GM18870 (cell line): Measurements from ENCODE around the gene PIAS1.
"Not testable (repeated sequence)": the region's sequence is repeated elsewhere in the genome, so short reads cannot be mapped to it uniquely, and the experiment has no call there.

Experiments
- ATAC-seq: cut with Tn5 transposase; IDR thresholded peaks from one replicate; pipeline ENCODE4 v1.9.1; 2021; ENCODE audit warnings: moderate library complexity; ENCODE audit not compliant: unreplicated experiment

PIAS1 gene

DNA sequence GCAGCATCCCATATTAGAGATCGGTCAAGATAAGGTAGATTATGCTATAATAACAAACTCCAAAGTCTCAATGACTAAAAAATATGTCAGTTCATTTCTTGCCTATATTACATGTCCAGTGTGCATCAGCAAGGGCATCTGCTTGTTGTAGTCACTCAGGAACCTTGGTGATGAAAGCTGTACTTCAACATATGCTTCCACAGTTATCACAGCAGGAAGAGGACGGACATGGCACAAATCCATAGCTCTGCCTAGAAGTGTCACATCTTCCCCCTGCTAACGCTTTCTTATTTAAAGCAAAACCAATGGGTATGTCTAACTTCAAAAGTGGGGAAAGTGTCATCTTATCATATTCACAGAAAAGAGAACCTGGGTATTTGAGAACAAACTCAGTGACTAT, 20.0 kb upstream of the PIAS1 start:
- no peak for ATAC-seq

DNA sequence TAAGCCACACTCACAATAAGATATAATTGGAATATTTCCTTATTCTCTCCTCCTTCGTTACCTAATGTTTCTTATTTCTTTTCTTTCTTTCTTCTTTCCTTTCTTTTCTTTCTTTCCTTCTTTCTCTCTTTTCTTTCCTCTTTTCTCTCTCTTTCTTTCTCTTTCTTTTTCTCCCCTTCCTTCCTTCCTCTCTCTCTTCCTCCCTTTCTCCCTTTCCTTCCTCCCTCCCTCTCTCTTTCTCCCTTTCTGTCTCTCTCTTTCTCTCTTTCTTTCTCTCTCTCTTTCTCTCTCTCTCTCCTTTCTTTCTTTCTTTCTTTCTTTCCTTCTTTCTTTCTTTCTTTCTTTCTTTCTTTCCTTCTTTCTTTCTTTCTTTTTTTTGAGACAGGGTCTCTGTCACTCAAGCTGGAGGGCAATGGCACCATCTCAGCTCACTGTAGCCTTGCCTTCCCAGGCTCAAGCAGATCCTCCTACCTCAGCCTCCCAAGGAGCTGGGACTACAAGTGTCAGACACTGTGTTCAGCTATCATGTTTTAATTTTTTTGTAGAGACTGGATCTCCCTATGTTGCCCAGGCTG, 19.3 kb upstream of the PIAS1 start:
- ATAC-seq = no peak

DNA sequence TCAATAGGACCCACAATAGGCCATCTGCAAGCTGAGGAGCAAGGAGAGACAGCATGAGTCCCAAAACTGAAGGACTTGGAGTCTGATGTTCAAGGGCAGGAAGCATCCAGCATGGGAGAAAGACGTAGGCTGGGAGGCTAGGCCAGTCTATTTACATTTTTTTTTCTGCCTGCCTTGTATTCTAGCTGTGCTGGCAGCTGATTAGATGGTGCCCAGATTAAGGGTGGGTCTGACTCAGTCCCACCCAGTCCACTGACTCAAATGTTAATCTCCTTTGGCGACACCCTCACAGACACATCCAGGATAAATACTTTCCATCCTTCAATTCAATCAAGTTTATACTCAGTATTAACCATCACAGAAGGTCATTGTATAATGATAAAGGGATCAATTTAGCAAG, 15.9 kb upstream of the PIAS1 start:
- ATAC-seq = no peak

DNA sequence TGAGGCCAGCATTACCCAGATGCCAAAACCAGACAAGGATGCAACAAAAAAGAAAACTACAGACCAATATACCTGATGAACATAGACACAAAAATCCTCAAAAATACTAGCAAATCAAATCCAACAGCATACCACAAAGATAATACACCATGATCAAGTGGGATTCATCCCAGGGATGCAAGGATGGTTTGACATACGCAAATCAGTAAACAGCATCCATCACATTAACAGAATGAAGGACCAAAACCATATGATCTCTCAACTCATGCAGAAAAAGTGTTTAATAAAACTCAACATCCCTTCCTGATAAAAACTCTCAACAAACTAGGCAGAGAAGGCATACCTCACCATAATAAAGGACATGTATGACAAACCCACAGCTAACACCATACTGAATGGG, 14.0 kb upstream of the PIAS1 start:
- ATAC-seq = no peak

DNA sequence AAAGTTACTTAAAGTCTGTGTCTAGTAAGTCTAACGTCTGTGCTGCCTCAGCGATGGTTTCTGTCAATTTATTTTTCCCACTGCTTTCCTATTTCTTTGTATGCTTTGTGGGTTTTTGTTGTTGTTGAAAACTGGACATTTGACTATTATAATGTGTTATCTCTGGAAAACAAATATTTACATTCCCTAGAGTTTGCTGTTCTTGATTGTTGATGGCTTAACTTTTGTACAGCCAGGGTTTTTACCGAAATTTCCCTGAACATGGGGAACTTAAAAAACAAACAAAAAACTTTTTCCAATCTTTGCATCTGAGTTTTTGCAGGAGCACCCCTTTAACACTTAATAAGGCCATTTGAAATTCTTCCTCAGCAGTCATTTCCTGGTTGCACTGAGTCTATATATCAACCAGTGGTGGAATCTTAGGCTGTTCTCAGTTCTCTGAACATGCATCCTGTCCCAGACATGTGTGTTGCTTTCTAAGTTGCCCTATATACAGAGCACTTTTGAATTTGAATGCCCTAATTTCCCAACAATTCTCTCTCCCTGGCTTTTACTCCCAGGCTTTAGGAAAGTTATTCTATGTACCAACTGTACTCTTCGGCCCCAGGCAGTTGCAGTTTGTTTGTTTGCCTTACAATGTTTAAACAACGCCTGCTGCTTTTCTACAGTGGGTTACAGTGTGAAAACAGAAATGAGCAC, 11.8 kb upstream of the PIAS1 start:
- ATAC-seq = no peak

DNA sequence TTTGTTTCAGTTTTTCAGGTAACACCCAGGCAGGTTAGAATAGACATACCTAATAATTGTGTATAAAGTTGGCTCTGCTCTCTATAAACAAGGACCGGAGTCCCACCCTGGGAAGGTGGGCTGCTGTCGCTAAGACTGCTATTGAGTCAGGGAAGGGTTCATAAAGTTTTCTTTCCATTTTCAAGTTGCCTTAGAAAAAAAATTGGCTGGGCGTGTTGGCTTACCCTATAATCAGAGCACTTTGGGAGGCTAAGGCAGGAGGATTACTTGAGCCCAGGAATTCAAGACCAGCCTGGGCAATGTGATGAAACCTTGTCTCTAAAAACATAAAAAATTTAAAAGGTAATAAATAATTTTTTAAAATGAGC, 11.3 kb upstream of the PIAS1 start:
- ATAC-seq = no peak

DNA sequence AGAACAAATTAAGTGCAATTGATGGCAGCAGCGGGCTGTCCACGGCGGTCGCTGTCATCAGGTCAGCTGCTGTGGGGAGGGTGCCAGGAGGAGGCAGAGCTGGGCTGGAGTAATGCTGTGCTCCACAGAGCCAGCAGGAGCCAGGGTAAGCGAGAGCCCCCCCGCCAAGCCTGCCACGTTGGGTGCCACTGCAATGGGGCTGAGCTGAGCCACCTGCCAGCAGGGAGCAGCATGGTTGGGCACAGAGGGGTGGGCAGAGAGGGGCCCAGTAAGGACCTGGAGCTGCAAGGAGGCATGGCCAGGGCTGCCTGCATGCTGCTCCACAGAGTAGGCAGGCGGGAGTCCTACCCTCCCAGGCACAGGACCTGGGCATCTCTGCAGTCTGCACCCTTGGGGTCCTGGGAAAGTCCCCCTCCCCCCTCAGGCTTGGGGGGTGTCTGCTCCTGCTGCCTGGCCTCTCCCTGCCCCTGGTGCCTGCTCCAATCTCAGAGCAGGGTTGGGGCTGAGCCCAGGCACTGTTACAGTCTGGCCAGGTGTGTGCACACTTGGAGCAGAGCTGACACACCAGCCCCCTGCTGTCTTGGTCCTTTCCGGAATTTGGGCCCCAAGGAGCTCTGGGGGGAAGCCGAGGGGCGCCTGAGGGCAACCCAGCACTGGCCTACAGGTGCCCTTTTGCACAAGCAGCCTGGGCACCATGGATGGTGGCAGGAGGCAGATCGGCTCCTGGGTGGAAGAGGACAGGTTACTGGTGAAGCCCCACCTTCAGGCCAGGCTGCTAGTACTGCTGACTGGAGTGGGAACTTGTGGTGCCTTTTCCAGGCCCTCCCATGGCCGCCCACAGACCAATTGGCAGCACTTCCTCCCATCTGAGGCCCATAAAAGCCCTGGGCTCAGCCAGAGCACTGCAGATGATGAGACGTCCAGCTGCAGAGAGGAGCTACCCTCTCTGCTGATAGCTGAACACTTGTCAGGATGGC, 8.5 kb upstream of the PIAS1 start:
- ATAC-seq = no peak

DNA sequence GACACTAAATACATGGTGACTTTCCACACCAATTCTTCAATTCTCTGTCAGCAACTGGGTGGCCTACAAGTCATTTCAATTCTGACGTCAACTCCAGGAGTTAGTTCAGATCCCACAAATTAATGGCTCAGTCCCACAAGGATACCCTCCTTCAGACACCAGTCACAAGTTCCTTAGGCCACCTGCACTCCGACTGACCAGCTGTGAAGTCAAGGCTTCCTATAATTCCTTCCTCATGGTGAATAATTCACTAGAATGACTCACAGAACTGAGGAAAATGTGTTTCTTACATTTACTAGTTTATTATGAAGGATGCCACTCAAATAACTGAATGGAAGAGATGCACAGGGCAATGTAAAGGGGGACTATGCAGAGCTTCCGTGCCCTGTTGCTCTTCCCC, 6.3 kb upstream of the PIAS1 start:
- no peak for ATAC-seq

DNA sequence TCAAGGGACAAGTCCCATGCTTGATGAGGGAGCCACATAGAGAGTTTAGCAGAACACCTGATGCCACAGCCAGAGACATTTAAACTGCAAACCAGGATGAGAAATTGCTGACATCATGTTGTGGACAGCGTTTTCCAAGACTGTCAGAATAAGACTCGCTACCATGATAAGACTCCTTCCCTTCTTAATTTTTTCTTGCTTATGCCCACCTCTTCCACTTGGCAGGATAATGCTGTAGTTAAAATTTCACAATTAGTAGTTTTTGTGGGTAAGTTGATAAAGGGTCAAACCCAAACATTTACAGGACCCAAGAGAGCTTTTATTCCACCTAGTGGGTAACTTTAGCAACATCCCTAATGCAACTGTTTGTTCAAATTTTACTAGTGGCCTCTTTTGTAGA, 3.0 kb upstream of the PIAS1 start:
- no peak for ATAC-seq

DNA sequence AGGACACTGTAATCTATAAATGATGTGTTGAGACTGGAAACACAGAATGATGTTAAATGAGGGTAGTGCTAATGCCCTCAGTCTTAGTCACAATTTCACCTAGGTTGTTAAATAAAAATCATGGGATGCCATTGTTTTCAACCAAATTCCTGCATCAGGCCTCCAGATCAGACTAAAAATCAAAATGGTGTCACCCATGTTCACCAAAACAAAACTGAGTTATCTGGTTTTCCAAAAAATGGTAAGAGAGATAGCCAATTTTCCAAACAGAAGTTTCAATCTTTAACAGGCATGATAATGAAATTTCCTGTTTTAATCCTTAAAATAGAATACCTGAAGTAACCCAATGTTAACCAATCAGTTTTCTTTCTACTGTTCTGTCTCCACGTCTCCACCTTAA, 2.2 kb upstream of the PIAS1 start:
- no peak for ATAC-seq

DNA sequence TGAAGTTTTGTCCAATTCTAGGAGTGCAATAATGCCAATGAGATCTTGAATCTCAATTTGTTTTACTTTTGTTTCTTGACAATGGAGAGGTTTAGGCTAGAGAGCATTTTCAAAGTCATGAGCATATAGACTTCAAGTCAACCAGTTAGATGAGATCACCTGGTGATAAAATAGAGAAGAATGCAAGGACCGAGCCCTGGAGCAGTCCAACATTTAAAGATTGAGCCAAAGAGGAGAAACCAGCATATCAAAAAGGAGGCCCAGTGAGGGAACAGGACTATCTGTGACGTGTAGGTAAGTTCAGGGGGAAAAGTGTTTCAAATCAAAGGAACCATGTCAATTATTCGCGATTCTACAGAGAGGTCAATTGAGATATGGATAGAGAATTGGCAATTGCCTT, 1.7 kb upstream of the PIAS1 start:
- ATAC-seq = no peak

DNA sequence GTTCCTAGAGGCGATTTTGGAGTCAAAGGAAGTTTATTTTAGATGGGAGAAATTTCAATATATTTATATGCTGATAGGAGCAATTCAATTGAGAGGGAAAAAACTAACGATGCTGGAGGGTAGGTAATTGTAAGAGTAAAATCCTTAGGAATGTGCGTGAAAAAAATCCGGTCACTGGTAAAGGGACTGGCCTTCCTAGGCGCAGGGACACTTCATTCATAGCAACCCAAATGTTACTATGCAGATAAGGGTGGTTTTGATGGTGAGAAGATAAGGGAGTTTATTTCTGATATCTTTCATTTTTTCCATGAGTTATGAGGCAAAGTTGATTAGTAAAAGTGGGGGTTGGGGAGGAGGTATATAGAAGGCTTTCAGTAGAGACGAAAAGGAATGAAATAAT, 1.1 kb upstream of the PIAS1 start:
- ATAC-seq = no peak

DNA sequence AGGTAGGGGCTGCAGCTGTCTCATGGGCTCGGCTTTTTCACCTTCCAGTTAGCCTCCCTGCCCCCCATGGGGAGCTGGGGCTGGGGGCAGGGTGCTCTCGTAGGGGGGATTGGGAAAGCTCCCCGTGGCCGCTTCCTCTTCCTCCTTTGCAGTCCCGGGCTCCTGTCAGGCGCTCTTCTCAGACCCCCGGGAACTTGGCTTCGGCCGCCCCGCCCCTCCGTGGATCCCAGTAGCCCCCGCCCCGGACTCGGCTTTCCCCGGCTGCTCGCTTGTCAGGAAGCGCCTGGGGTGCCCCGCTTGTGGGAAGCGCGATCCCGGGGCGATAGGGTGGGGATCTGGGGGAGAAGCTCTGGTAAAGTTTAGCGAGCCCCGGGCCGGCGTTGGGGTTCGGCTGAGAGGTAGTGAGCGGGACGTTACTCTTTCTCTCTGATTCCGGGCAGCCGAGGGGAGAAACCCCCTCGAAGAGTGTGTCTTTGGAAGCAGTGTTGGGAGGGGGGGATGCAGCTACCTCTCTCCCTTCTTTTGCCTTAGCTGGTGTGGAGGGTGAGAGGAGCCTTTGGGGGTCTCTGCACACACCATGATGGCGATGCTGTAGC, 611 bp downstream of the PIAS1 start:
- ATAC-seq = no peak

DNA sequence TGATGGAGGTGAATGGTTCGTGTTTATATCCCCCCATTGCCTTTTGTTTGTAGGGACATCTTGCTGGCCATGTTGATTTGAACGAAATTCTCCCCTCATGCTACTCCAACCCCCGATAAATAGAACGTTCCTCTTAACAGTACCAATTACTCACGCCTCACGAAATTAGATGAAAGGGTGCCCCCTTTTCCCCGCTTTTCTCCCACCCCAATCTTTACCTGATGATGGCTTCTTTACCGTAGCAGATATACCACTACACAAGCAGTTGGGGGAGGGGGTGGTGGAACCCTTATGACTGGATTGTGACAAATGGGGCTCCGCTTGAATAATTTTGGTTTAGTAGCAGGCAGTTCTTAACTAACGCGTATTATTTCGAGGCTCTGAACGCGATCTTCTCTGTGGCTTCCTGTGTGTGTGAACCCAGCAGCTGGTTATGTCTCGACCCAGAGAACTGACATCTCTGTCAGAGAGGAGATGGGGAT, 1.1 kb downstream of the PIAS1 start:
- peak; percentile 40 for ATAC-seq

DNA sequence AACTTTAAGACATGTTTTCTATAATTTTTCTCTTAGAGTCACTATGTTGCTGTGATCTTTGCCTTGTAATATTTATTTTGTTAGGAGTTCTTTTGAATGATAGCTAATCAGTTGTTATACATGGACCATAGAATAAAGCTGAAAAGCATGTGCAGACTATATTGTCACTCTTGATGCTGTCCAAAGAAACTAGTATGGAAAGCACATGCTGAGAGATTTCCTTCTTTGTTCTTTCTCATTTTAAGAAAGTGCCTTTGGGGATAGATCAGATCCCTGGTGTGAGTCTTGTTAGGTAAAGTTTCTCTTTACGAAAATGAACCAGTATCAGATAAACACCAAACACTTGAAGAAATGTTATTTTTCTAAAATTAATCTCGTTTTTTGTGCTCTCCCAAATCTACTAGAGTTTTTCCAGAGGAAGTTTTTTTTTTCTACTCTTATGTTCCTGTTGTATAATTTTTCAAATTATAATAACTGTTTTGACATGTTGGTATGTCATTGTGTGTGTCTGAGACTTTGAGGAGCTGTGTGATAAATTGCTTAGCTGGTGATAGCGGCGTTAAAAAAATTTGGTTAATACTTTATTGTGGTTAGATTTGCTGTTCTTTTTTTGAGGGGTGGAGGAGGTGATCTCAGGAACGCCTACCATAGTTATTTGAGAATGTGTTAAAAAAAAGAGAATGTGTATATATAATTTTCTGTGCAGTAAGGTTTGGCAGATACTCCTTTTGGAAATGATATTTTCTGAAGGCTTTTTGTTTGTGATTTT, 2.2 kb downstream of the PIAS1 start:
- no peak for ATAC-seq

DNA sequence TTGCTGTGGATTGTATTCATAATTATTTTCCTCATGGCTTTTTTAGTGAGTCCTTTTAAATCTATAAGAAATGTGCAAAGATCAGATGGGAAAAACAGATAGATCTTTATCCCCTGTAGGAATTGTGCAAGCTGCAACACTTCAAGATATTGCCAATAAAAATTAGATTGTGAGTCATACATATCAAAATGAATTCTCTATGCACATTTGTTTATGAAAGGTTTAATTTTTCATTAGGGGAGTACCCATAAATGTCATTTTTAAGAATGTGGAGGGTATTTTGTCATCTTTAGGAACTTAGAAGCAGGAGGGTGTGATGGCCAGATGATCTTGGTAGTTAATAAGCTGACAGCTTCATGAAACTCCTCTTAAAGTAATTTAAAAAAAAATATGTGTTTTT, 2.9 kb downstream of the PIAS1 start:
- ATAC-seq = no peak

DNA sequence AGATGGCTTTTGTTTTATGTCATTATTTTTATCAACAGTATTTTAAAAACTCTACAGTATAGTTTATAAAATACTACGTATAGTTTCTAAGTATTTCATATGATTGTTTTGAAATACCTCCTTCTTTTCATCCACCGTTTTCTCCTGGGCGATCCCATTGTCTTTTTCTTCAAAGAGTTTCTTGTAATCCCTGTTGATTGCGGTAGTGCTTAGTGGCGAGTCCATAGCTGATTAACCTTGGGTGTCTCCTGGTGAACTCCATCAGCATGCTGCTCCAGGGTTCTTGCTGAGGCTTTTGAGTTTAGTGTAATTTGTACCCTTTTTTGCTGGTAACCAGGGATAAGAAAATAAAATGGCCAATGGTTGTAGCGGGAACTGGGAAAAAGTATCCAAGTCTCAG, 3.6 kb downstream of the PIAS1 start:
- ATAC-seq = no peak

DNA sequence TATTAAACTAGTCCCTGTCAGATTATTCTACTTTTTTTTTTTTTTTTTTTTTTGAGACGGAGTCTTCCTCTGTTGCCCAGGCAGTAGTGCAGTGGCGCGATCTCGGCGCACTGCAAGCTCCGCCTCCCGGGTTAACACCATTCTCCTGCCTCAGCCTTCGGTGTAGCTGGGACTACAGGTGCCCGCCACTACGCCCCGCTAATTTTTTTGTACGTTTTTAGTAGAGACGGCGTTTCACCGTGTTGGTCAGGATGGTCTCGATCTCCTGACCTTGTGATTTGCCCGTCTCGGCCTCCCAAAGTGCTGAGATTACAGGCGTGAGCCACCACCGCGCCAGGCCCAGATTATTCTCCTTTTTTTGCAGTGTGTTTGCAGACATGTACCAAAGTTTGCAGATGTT, 4.9 kb downstream of the PIAS1 start:
- ATAC-seq = not testable (repeated sequence)

DNA sequence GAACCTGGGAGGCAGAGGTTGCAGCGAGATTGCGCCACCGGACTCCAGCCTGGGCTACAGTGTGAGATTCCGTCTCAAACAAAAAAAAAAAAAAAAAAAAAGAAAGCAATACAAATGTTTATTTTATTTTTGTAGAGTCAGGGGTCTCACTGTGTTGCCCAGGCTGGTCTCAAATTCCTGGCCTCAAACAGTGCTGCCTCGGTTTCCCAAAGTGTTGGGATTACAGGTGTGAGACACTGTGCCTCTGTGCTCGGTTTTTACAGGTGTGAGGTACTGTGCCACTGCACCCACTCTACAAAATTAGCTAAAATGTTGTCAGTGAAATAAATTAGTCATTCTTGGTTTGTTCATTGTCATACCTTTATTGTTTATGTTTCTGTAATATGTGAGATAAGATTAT, 5.5 kb downstream of the PIAS1 start:
- ATAC-seq = no peak

DNA sequence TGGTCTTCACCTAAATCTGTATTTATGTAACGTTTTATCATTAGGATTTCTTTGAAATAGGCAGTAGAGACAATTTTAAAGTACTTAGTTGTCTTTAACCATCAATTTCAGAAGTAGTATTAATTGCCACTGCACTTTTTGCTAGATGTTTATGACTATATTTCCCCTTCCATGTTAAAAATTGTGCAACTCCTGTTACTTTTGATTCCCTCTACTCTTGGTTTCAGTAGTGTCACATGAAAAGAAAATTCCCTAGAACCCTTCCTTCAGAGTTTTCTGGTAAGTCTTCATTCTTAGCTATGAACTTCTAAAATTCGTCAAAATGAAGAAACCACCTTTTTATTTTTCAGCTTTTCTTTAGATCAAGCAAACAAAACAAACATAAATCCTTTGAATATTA, 7.1 kb downstream of the PIAS1 start:
- ATAC-seq = no peak

DNA sequence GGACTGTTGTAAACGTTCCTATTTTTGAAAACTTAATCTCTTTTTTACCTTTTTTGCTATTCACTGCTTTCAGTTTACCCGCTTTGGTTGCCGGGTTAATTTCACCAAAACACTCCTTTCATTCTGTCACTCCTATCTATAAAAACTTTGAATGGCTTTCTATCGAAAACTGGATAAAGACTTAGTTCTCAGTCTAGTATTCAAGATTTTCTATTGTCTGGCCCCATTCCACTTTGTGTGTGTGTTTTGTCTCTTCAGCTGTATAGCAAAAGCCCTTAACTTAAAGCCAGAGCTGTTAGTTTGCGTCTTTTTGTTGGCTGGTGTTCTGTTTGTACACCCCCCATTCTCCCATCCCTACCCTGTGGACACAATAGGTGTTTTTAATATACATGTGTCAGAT, 7.5 kb downstream of the PIAS1 start:
- ATAC-seq = no peak
